Posterior vena cava (tissue), 2 donors: ENCODE results near the gene CD3E. TPM values are rescaled to one million over a fixed set of nuclear protein-coding genes. Genes with fewer than 3 reads are reported as not detected.

Experiments
- DNase-seq: peaks from one replicate; pipeline ENCODE4 v3.0.0-alpha.2; 2020; ENCODE audit warnings: low spot score
- intact Hi-C, 2 donors: fragments of 100-400 bp; cut with DNase I; formaldehyde crosslinking; loops; one replicate each; pipeline versions ENCODE4 v1.14.1 to v1.14.2; 2022 to 2023
- long read RNA-seq, 2 donors: library from polyadenylated mRNA; unstranded; transcript quantifications; one replicate each; pipeline ENCODE4 v2.0.0, GENCODE V29; 2020 to 2021
- total RNA-seq, 2 donors: library from RNA; stranded (reverse); fragmentation: NEBNext Ultra II Directional; extraction: Animal tissue kit (Norgen Biotek cat#: 25700); gene quantifications; one replicate each; pipeline ENCODE4 v1.2.1, GENCODE V29; 2021
- donor health status: DM: yes; HTN: yes; CAD: no.
- donor health status: DM: yes; HTN: yes; CAD: no.

The CD3E gene
- total RNA-seq, result 1 to 10 TPM; 1.3 to 1.8 TPM
- long read RNA-seq, donor 1, result 0 reads
- long read RNA-seq, donor 2, result 0 reads

GRCh38 chr11:118304568-118305248, at the start of gene CD3E:
Gene CD3E (plus strand): TSS chr11:118304730. CDS start chr11:118304953, 223 bp downstream.
- intact Hi-C loops, result no loop called here
- no peak for DNase-seq

- no peak for DNase-seq
- intact Hi-C loops, result no loop called here
Measured at GRCh38 chr11:118258410-118258809, 46.1 kb upstream of the CD3E start.

GRCh38 chr11:118259138-118259537, 45.4 kb upstream of the CD3E start:
- DNase-seq, result no peak
- intact Hi-C loops, result no loop called here

- no peak for DNase-seq
- intact Hi-C loops, result loop anchor here (1.0 to 10.0 kb wide), 2 partner anchors 14 to 56 kb away; no protein-coding TSS in a partner anchor
Measured at GRCh38 chr11:118260353-118260752, 44.2 kb upstream of the CD3E start.

GRCh38 chr11:118263112-118263511, 41.4 kb upstream of the CD3E start:
- intact Hi-C loops, result loop anchor here in 1 of 2 donors (10.0 kb wide), 1 partner anchor 58 kb away; no protein-coding TSS in a partner anchor
- no peak for DNase-seq

- DNase-seq, result no peak
- intact Hi-C loops, result loop anchor here in 1 of 2 donors (10.0 kb wide), 1 partner anchor 59 kb away; no protein-coding TSS in a partner anchor
Measured at GRCh38 chr11:118263695-118264568, 40.6 kb upstream of the CD3E start, which contains the start of gene MPZL2. Gene MPZL2 (minus strand): TSS chr11:118264297. CDS start chr11:118264153, 144 bp downstream.

- intact Hi-C loops, result loop anchor here in 1 of 2 donors (10.0 kb wide), 1 partner anchor 60 kb away; no protein-coding TSS in a partner anchor
- no peak for DNase-seq
Measured at GRCh38 chr11:118264569-118265465, 39.7 kb upstream of the CD3E start.

- DNase-seq, result no peak
- intact Hi-C loops, result loop anchor here in 1 of 2 donors (10.0 kb wide), 1 partner anchor 61 kb away; no protein-coding TSS in a partner anchor
Measured at GRCh38 chr11:118265954-118266353, 38.6 kb upstream of the CD3E start.

GRCh38 chr11:118267486-118267885, 37.0 kb upstream of the CD3E start:
- DNase-seq, result no peak

GRCh38 chr11:118272001-118272400, 32.5 kb upstream of the CD3E start:
- no peak for DNase-seq
- intact Hi-C loops, result no loop called here

More at GRCh38 chr11:118267486-118267885, 37.0 kb upstream of the CD3E start:
- intact Hi-C loops, result loop anchor here in 1 of 2 donors (10.0 kb wide), 1 partner anchor 63 kb away; no protein-coding TSS in a partner anchor

- no peak for DNase-seq
- intact Hi-C loops, result no loop called here
Measured at GRCh38 chr11:118274186-118274585, 30.3 kb upstream of the CD3E start.

GRCh38 chr11:118275176-118275575, 29.4 kb upstream of the CD3E start:
- intact Hi-C loops, result no loop called here
- no peak for DNase-seq

GRCh38 chr11:118276422-118276821, 28.1 kb upstream of the CD3E start:
- DNase-seq, result no peak
- intact Hi-C loops, result no loop called here

- DNase-seq, result no peak
- intact Hi-C loops, result no loop called here
Measured at GRCh38 chr11:118277312-118277711, 27.2 kb upstream of the CD3E start.

- DNase-seq, result no peak
- intact Hi-C loops, result no loop called here
Measured at GRCh38 chr11:118281284-118281683, 23.2 kb upstream of the CD3E start.

- DNase-seq, result no peak
- intact Hi-C loops, result no loop called here
Measured at GRCh38 chr11:118282606-118283005, 21.9 kb upstream of the CD3E start.

GRCh38 chr11:118283037-118283636, 21.4 kb upstream of the CD3E start:
- intact Hi-C loops, result no loop called here

GRCh38 chr11:118283756-118284350, 20.7 kb upstream of the CD3E start:
- DNase-seq, result no peak
- intact Hi-C loops, result no loop called here

More at GRCh38 chr11:118283037-118283636, 21.4 kb upstream of the CD3E start:
- no peak for DNase-seq
